ENCODE results near the gene LDAH. TPM values are rescaled to one million over a fixed set of nuclear protein-coding genes. Genes with fewer than 3 reads are reported as not detected.

Gene LDAH
- polyA plus RNA-seq, 2 of the 4 experiments (the other 2 are of a cell fraction) = 29.6 to 42.4 TPM

GRCh38 chr2:20737505-20737904 lies 85.4 kb downstream of the LDAH start:
- no peaks in the 10 kb centered on the region for H3K4me1 ChIP-seq
- WGBS (ENCODE audit: missing lambda C conversion rate) = 82% methylated on average over 3 of the region's 3 CpGs
- DNase-seq (ENCODE audit: low read depth in 1 of 2, low spot score in 1 of 2) (no peak), ATAC-seq (no peak), FAIRE-seq (no peak)
- TF ChIP-seq ZNF302 (CRISPR knock-in tag; IDR thresholded peaks at IDR 0.05) = no peak
- no peak for TF ChIP-seq HES2 (IDR thresholded peaks at IDR 0.05)
- no peak for TF ChIP-seq ZC3H11A (IDR thresholded peaks at IDR 0.05)
- TF ChIP-seq PHF8 (IDR thresholded peaks at IDR 0.05; ENCODE audit: borderline replicate concordance, low read depth) = no peak
- TF ChIP-seq RAD21 (conservative IDR thresholded peaks at IDR 0.05 in 1 of 2, IDR thresholded peaks at IDR 0.05 in 1 of 2) = no peak
- no peak for TF ChIP-seq HOXB5 (CRISPR knock-in tag; IDR thresholded peaks at IDR 0.05)
- no peak for TF ChIP-seq KDM5A (IDR thresholded peaks at IDR 0.05)
- TF ChIP-seq NFE2L2 (conservative IDR thresholded peaks at IDR 0.05; ENCODE audit: low read length) = no peak
- TF ChIP-seq MAX (IDR thresholded peaks at IDR 0.05) = no peak
- TF ChIP-seq, protein P1, sequence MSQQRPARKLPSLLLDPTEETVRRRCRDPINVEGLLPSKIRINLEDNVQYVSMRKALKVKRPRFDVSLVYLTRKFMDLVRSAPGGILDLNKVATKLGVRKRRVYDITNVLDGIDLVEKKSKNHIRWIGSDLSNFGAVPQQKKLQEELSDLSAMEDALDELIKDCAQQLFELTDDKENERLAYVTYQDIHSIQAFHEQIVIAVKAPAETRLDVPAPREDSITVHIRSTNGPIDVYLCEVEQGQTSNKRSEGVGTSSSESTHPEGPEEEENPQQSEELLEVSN (IDR thresholded peaks at IDR 0.05; ENCODE audit: borderline replicate concordance, low read depth) = no peak
- TF ChIP-seq, protein P2, sequence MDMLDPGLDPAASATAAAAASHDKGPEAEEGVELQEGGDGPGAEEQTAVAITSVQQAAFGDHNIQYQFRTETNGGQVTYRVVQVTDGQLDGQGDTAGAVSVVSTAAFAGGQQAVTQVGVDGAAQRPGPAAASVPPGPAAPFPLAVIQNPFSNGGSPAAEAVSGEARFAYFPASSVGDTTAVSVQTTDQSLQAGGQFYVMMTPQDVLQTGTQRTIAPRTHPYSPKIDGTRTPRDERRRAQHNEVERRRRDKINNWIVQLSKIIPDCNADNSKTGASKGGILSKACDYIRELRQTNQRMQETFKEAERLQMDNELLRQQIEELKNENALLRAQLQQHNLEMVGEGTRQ (IDR thresholded peaks at IDR 0.05) = no peak
- TF ChIP-seq POLR2AphosphoS2 (conservative IDR thresholded peaks at IDR 0.05; ENCODE audit: low read length) = no peak
- TF ChIP-seq HEYL (CRISPR knock-in tag; IDR thresholded peaks at IDR 0.05) = no peak
- TF ChIP-seq PBX3 (IDR thresholded peaks at IDR 0.05) = no peak
- TF ChIP-seq ZFP36 (IDR thresholded peaks at IDR 0.05; ENCODE audit: borderline replicate concordance, partially characterized antibody) = no peak
- TF ChIP-seq RARB (CRISPR knock-in tag; IDR thresholded peaks at IDR 0.05) = no peak
- ChIA-PET POLR2A (no interaction called here), CTCF (no interaction called here)
- H3K4me3 ChIP-seq = no peak overlapping the region
- no peak overlapping the region for H3K27ac ChIP-seq
- no peak overlapping the region for H3K4me2 ChIP-seq
- no peaks in the 10 kb centered on the region for H3K9me3 ChIP-seq

- H3K4me1 ChIP-seq = peaks cover 21% of the 10 kb centered on the region; the same call in 2 of the 3 replicates
- no peaks in the 10 kb centered on the region for H3K9me3 ChIP-seq
- 61% methylated on average over 4 of the region's 4 CpGs for WGBS (ENCODE audit: missing lambda C conversion rate)
- H3K4me3 ChIP-seq = no peak overlapping the region
- ChIA-PET POLR2A (interaction anchor here (1.7 kb wide), 1 partner anchor 95 kb away, joined by 4 read pairs; the partner anchor contains the start of gene LDAH), CTCF (interaction anchor here (0.7 to 1.4 kb wide), 2 partner anchors 20 to 340 kb away, joined by 3 to 4 read pairs; no protein-coding TSS in a partner anchor)
- DNase-seq (ENCODE audit: low read depth in 1 of 2, low spot score in 1 of 2) = no peak
- peak overlapping the region in 1 of 2 experiments; percentile 17; a peak in 1 of 6 replicates for H3K27ac ChIP-seq
- TF ChIP-seq TFCP2L1 (CRISPR knock-in tag; IDR thresholded peaks at IDR 0.05) = no peak
- no peak for TF ChIP-seq HDAC2 (IDR thresholded peaks at IDR 0.05)
- ATAC-seq = peak; percentile 19 to 43; a peak in 4 of 6 replicates
- no peak for FAIRE-seq
- peak overlapping the region; percentile 8; the same call in 1 of the 3 replicates for H3K4me2 ChIP-seq
These were observed 94.7 kb downstream of the LDAH start for GRCh38 chr2:20728114-20728758.

DNA sequence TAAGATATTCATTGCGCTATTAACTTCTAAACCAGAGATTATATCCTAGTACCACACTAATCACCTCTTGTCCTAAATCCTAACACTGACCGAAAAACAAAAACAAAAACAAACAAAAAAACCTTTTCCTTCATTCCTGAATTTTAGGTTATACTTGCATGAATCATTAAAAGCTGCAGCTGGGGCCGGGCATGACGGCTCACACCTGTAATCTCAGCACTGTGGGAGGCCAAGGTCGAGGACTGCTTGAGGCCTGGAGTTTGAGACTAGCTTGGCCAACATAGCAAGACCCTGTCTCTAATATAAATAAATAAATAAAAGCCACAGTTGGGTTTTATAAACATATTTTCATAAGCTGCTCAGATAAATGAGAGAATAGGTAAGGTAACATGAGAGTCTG lies 96.0 kb downstream of the LDAH start:
- DNase-seq (ENCODE audit: low read depth in 1 of 2, low spot score in 1 of 2) = no peak
- WGBS (ENCODE audit: missing lambda C conversion rate) = 90% methylated on average over 5 of the region's 5 CpGs
- H3K4me3 ChIP-seq = no peak overlapping the region
- no peak overlapping the region for H3K4me2 ChIP-seq
- H3K27ac ChIP-seq = no peak overlapping the region
- ChIA-PET CTCF (no interaction called here), POLR2A (no interaction called here)
- TF ChIP-seq EHF (CRISPR knock-in tag; IDR thresholded peaks at IDR 0.05) = no peak
- no peak for TF ChIP-seq RAD21 (conservative IDR thresholded peaks at IDR 0.05 in 1 of 2, IDR thresholded peaks at IDR 0.05 in 1 of 2)
- TF ChIP-seq HMGXB4 (CRISPR knock-in tag; IDR thresholded peaks at IDR 0.05; ENCODE audit: borderline replicate concordance) = no peak
- TF ChIP-seq CHD2 (IDR thresholded peaks at IDR 0.05; ENCODE audit: low read length, partially characterized antibody) = no peak
- no peak for TF ChIP-seq FOSB (CRISPR knock-in tag; IDR thresholded peaks at IDR 0.05)
- no peak for TF ChIP-seq RFX5 (IDR thresholded peaks at IDR 0.05)
- no peak for TF ChIP-seq EHMT2 (IDR thresholded peaks at IDR 0.05; ENCODE audit: low read depth)
- TF ChIP-seq HOXB5 (CRISPR knock-in tag; IDR thresholded peaks at IDR 0.05) = no peak
- TF ChIP-seq FOSL2 (IDR thresholded peaks at IDR 0.05) = no peak
- TF ChIP-seq FOSL2 (CRISPR knock-in tag; IDR thresholded peaks at IDR 0.05) = no peak
- TF ChIP-seq MAZ (IDR thresholded peaks at IDR 0.05; ENCODE audit: borderline replicate concordance, low read depth, low read length) = no peak
- no peak for TF ChIP-seq POLR2A (IDR thresholded peaks at IDR 0.05; ENCODE audit: low read length)
- no peak for TF ChIP-seq BHLHE40 (IDR thresholded peaks at IDR 0.05; ENCODE audit: low read depth, low read length)
- peaks cover 21% of the 10 kb centered on the region; the same call in 2 of the 3 replicates for H3K4me1 ChIP-seq
- no peak for FAIRE-seq
- no peaks in the 10 kb centered on the region for H3K9me3 ChIP-seq
- no peak for ATAC-seq

Measured in A549 (cell line).